Cardiac fibroblast (primary cell): ENCODE data around the gene KPNA5.
"Not testable (repeated sequence)": the region's sequence is repeated elsewhere in the genome, so short reads cannot be mapped to it uniquely, and the experiment has no call there.

Source experiments
- DNase-seq, 2 donors: peaks; one replicate each; pipeline versions ENCODE4 v3.0.0 to v3.0.0-alpha.2; 2010; ENCODE audit warnings: low read depth in 2 of 2
- H3K4me3 ChIP-seq, 2 donors: replicated peaks in 1 of 2; 1 replicate in 1 of 2; 2 replicates in 1 of 2; pipeline ENCODE4 v1.5.1; 2011; ENCODE audit warnings: low read depth in 2 of 2, low read length in 2 of 2, mild to moderate bottlenecking in 2 of 2, moderate library complexity in 1 of 2
- TF ChIP-seq, protein P1 (sequence below): IDR thresholded peaks from one replicate; pipeline ENCODE4 v1.5.1; 2011; ENCODE audit warnings: low read depth, mild to moderate bottlenecking, low read length, inconsistent platforms

Gene KPNA5

DNA sequence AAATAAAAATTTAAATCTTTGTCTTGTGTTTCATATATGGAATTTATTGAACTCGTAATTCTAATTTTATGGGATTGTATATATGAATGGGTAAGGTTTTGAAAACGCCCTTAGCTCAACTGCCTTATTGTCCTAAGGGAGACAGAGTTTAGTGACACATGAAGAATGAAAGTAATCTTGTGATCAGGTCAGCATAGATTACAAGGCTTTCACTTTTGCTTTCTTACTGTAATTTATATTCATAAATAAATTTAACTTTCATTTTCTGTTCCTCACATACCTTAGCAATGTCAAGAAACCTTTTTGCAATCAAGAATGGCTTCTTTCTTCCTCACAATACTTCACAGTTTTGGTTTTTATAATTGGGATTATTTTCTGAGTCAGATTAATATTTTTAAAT lies 14.4 kb downstream of the KPNA5 start:
- DNase-seq: peak in 1 of 2 donors; percentile 2
- H3K4me3 ChIP-seq: no peak overlapping the region
- TF ChIP-seq, protein P1, sequence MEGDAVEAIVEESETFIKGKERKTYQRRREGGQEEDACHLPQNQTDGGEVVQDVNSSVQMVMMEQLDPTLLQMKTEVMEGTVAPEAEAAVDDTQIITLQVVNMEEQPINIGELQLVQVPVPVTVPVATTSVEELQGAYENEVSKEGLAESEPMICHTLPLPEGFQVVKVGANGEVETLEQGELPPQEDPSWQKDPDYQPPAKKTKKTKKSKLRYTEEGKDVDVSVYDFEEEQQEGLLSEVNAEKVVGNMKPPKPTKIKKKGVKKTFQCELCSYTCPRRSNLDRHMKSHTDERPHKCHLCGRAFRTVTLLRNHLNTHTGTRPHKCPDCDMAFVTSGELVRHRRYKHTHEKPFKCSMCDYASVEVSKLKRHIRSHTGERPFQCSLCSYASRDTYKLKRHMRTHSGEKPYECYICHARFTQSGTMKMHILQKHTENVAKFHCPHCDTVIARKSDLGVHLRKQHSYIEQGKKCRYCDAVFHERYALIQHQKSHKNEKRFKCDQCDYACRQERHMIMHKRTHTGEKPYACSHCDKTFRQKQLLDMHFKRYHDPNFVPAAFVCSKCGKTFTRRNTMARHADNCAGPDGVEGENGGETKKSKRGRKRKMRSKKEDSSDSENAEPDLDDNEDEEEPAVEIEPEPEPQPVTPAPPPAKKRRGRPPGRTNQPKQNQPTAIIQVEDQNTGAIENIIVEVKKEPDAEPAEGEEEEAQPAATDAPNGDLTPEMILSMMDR: no peak

DNA sequence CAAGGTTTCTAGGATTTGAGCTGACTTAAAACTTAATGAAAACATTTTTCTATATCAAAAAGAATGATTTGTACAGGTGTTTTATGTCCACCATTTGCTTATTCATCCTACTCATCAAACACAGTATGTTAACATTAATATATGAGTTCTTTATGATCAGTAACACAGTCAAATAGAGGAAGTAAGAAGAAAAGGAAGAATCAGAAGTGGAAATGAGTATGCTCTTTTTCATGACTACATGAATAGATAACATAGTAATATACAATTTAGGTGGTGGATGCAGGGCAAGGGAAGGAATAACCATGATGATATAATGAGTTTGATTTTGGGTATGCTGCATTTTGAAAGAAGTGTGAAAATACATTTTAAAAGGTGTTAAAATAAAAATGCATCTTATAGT lies 16.5 kb downstream of the KPNA5 start:
- no peak overlapping the region for H3K4me3 ChIP-seq
- TF ChIP-seq, protein P1: no peak
- DNase-seq: no peak

DNA sequence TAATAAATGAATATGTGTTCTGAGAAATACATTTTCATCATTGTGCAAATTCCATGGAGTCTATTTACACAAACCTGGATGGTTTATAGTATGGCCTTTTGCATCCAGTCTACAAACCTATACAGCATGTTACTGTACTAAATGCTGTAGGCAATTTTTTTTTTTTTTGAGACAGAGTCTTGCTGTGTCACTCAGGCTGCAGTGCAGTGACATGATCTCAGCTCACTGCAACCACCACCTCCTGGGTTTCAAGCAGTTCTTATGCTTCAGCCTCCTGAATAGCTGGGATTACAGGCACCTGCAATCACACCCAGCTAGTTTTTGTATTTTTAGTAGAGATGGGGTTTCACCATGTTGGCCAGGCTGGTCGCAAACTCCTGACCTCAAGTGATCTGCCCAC lies 22.9 kb downstream of the KPNA5 start:
- H3K4me3 ChIP-seq, DNase-seq: not testable (repeated sequence)

DNA sequence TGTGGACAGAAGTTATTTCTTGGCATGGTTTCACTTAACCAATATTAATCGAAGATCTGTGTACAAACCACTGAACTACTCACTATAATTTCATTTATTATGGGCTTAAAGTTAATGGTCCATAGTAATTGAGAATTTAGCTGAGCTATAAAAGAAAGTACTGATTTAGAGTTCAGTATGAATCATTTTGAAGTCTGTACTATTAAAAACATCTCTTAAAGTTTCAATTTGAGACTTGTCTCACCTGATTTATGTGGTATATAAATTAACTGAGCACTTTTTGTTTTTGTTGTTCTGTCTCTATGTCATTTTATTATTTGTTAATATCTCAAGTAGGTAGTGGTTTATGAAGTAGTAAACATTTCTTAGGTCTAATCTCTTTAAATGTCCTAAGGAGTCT lies 24.9 kb downstream of the KPNA5 start:
- TF ChIP-seq, protein P1: no peak
- no peak for DNase-seq
- H3K4me3 ChIP-seq: no peak overlapping the region

DNA sequence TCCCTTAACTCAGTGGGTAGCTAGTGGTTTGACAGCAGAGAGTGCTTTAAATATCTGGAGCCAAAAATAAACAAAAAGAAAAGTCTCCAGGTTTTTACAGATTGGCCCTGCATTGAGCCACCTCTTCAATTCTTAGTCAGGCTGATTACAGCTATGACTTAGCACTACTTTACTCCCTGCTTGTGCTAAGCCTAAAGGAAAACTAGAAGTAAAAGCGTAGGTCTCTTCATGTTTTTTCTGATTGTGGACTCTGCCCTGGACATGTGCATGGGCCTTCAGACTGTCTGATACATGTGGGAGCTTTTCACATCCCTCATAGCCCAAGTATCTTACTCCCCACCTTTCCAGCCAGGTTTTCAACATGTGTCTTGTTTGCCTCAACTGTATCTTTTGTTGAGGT lies 33.3 kb downstream of the KPNA5 start:
- DNase-seq: no peak
- no peak overlapping the region for H3K4me3 ChIP-seq
- TF ChIP-seq, protein P1: no peak

- TF ChIP-seq, protein P1: no peak
- peak in 1 of 2 donors; percentile 1 for DNase-seq
- no peak overlapping the region for H3K4me3 ChIP-seq
Measured at GRCh38 chr6:116714761-116715160, 33.8 kb downstream of the KPNA5 start.

GRCh38 chr6:116726947-116727346 lies 45.9 kb downstream of the KPNA5 start:
- no peak overlapping the region for H3K4me3 ChIP-seq
- TF ChIP-seq, protein P1: no peak
- no peak for DNase-seq

- TF ChIP-seq, protein P1: no peak
- H3K4me3 ChIP-seq: no peak overlapping the region
- no peak for DNase-seq
Measured at GRCh38 chr6:116730513-116730912, 49.5 kb downstream of the KPNA5 start.
